GM12892 (cell line): ENCODE measurements around the gene INO80E.
"Not testable (repeated sequence)": the region's sequence is repeated elsewhere in the genome, so short reads cannot be mapped to it uniquely, and the experiment has no call there.

Source experiments
- POLR2A ChIP-seq: IDR thresholded peaks from 2 replicates; pipeline ENCODE4 v1.6.1; 2011; ENCODE audit warnings: low read depth, low read length, control low read depth
- POLR2AphosphoS5 ChIP-seq: IDR thresholded peaks from 2 replicates; pipeline ENCODE4 v1.6.1; 2011; ENCODE audit warnings: low read depth, low read length, control low read depth
- TAF1 ChIP-seq: IDR thresholded peaks from 2 replicates; pipeline ENCODE4 v1.6.1; 2011; ENCODE audit warnings: low read depth, mild to moderate bottlenecking, control low read depth, low read length, borderline replicate concordance

- TF ChIP-seq POLR2A, POLR2AphosphoS5, TAF1: not testable (repeated sequence)
These were observed 16.6 kb downstream of the INO80E start for GRCh38 chr16:30012598-30012997.
